Heart left ventricle (tissue), 13 donors: ENCODE measurements around the gene MTF1.

Experiments used
- POLR2A ChIP-seq, 2 donors: fragments of 450-650 bp; IDR thresholded peaks; one replicate each; pipeline ENCODE4 v1.6.1; 2017; ENCODE audit warnings: antibody characterized with exemption in 2 of 2, mild to moderate bottlenecking in 2 of 2, moderate library complexity in 2 of 2
- TF ChIP-seq, protein P1 (sequence below), 12 donors: fragments of 200-600 bp; sonication (generic) in 4 of 12; IDR thresholded peaks; one replicate each; pipeline versions ENCODE4 v1.5.0 to v1.8.0; 2018 to 2022; ENCODE audit warnings: antibody characterized with exemption in 12 of 12, mild to moderate bottlenecking in 5 of 12
- donor health status: ischemic (EF 13 %, LVEDD 7.1; RV severe dilation, severe dysfunction).
- donor health status: DM: no; HTN: yes; CAD: no.
- donor health status: DM: no; HTN: no; CAD: no.
- donor health status: ischemic (EF 25% LVEDD 6.9; RV normal size, moderate dysfunction).
- donor health status: ischemic (EF 25% LVEDD 5.7; RV mildly dilated, moderate dysfunction).
- donor health status: ischemic (EF 35%, LVEDD 5.7; RV mildly dilated, moderate dysfunction).
- donor health status: nonischemic (EF 11% LVEDD 7.7; RV severe dilation, severe dysfunction).
- donor health status: DM: yes; HTN: yes; CAD: no.
- donor health status: PGD.
- donor health status: ischemic (EF 29% LVEDD 5.4; RV normal size, mild dysfunction).
- donor health status: nonischemic (EF 23%, LVEDD 6.1; RV moderate dilation, normal function).

DNA sequence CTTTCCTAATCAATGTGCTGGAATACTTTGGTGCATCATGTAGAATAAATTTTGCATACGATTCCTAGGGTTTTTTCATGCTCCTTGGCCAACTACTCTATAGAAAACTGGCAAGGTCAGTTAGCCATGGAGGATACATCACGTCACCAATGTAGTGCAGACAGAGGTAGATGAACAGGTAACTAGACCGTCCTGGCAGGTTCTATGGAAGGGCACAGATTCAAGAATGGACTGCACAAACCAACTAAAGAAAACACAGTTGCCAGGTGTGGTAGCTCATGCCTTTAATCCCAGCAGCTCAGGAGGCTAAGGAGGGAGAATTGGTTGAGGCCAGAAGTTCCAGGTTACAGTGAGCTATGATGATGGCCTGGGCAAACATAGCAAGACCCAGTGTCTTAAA, 9.9 kb downstream of the MTF1 start:
- TF ChIP-seq, protein P1, sequence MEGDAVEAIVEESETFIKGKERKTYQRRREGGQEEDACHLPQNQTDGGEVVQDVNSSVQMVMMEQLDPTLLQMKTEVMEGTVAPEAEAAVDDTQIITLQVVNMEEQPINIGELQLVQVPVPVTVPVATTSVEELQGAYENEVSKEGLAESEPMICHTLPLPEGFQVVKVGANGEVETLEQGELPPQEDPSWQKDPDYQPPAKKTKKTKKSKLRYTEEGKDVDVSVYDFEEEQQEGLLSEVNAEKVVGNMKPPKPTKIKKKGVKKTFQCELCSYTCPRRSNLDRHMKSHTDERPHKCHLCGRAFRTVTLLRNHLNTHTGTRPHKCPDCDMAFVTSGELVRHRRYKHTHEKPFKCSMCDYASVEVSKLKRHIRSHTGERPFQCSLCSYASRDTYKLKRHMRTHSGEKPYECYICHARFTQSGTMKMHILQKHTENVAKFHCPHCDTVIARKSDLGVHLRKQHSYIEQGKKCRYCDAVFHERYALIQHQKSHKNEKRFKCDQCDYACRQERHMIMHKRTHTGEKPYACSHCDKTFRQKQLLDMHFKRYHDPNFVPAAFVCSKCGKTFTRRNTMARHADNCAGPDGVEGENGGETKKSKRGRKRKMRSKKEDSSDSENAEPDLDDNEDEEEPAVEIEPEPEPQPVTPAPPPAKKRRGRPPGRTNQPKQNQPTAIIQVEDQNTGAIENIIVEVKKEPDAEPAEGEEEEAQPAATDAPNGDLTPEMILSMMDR (IDR thresholded peaks at IDR 0.05) = no peak
- TF ChIP-seq POLR2A (IDR thresholded peaks at IDR 0.05) = no peak
